A673 (cell line): ENCODE data around the gene AURKA. TPM values are rescaled to one million over a fixed set of nuclear protein-coding genes. Genes with fewer than 3 reads are reported as not detected.

Experiments
- Bru-seq: library from RNA; stranded (reverse); fragments of 400-500 nt; gene quantifications from one replicate; lab custom pipeline; 2021; lab: Mats Ljungman, UMichigan
- BruChase-seq, 2 experiments: library from RNA; stranded (reverse); fragments of 400-500 nt; gene quantifications; one replicate each; lab custom pipeline; 2021; lab: Mats Ljungman, UMichigan
- BruUV-seq: library from RNA; stranded (reverse); fragments of 400-500 nt; replicated peaks from 2 replicates; lab custom pipeline; 2021; lab: Mats Ljungman, UMichigan
- CTCF ChIA-PET: fragments of 300-600 bp; sonication (Branson Sonifier 250); formaldehyde crosslinking; loops from one replicate; lab custom pipeline; 2022; ENCODE audit warnings: antibody characterized with exemption; lab: Charles Lee
- POLR2A ChIA-PET: fragments of 300-600 bp; sonication (Branson Sonifier 250); formaldehyde crosslinking; loops from one replicate; lab custom pipeline; 2022; ENCODE audit warnings: antibody characterized with exemption; ENCODE audit not compliant: low non-redundant PET; lab: Charles Lee
- DNase-seq: peaks from one replicate; pipeline ENCODE4 v3.0.0-alpha.2; 2015; ENCODE audit warnings: low spot score
- H3K27ac ChIP-seq: fragments of 200-600 bp; sonication (generic); 2 replicates; pipeline ENCODE4 v1.5.1; 2016; ENCODE audit warnings: mixed run types, low read depth, mild to moderate bottlenecking, mixed read lengths, antibody characterized with exemption, low read length; ENCODE audit not compliant: poor library complexity, severe bottlenecking
- H3K27me3 ChIP-seq: fragments of 200-600 bp; sonication (generic); replicated peaks from 2 replicates; pipeline ENCODE4 v1.6.1; 2017; ENCODE audit warnings: mixed run types, low read depth, mild to moderate bottlenecking, mixed read lengths, antibody characterized with exemption, low read length; ENCODE audit not compliant: insufficient read depth, poor library complexity
- H3K36me3 ChIP-seq: fragments of 200-600 bp; sonication (generic); 2 replicates; pipeline ENCODE4 v1.6.1; 2016; ENCODE audit warnings: mixed run types, mild to moderate bottlenecking, mixed read lengths, antibody characterized with exemption, low read length; ENCODE audit not compliant: insufficient read depth, poor library complexity, severe bottlenecking
- H3K4me1 ChIP-seq: fragments of 200-600 bp; sonication (generic); 2 replicates; pipeline ENCODE4 v1.6.1; 2017; ENCODE audit warnings: mixed run types, mild to moderate bottlenecking, mixed read lengths, antibody characterized with exemption, low read length; ENCODE audit not compliant: insufficient read depth, poor library complexity, severe bottlenecking
- H3K4me3 ChIP-seq: fragments of 200-600 bp; sonication (generic); 2 replicates; pipeline ENCODE4 v1.5.1; 2016; ENCODE audit warnings: low read depth, mixed run types, mild to moderate bottlenecking, mixed read lengths, low read length; ENCODE audit not compliant: poor library complexity, severe bottlenecking
- H3K9me3 ChIP-seq: fragments of 200-600 bp; sonication (generic); 2 replicates; pipeline ENCODE4 v1.6.1; 2016; ENCODE audit warnings: mixed run types, low read depth, mild to moderate bottlenecking, mixed read lengths, antibody characterized with exemption, low read length; ENCODE audit not compliant: poor library complexity, severe bottlenecking
- EZH2 ChIP-seq: fragments of 200-600 bp; sonication (generic); IDR thresholded peaks from 2 replicates; pipeline ENCODE4 v1.6.1; 2017; ENCODE audit warnings: borderline replicate concordance, low read depth, mild to moderate bottlenecking, mixed read lengths, antibody characterized with exemption, low read length; ENCODE audit not compliant: poor library complexity, severe bottlenecking
- intact Hi-C: fragments of 100-400 bp; cut with micrococcal nuclease; formaldehyde crosslinking; loops from one replicate; pipeline ENCODE4 v1.10.0; 2022; ENCODE audit not compliant: unreplicated experiment
- long read RNA-seq: library from polyadenylated mRNA; stranded (forward); transcript quantifications from one replicate; pipeline ENCODE4 v2.0.0, GENCODE V29; 2022
- total RNA-seq: library from RNA; stranded (reverse); gene quantifications from 2 replicates; pipeline ENCODE4 v1.2.3, GENCODE V29; 2021
- TF ChIP-seq, protein P1 (sequence below): fragments of 300-800, 200-600 bp; sonication (generic); conservative IDR thresholded peaks from 2 replicates; pipeline ENCODE4 v1.5.1; 2017; ENCODE audit warnings: low read depth, mild to moderate bottlenecking, antibody characterized with exemption, low read length, moderate library complexity, mixed read lengths

AURKA gene
- 105 and 112 TPM in 2 replicates for total RNA-seq
- Bru-seq, nascent RNA, result percentile 89 among the genes with signal in this experiment
- BruChase-seq, experiment 1, labeled RNA remaining after a 2-hour chase, result percentile 90 among the genes with signal in this experiment
- percentile 89 among the genes with signal in this experiment for BruChase-seq, experiment 2, labeled RNA remaining after a 6-hour chase
- long read RNA-seq, transcript AURKA-207 (10 exons, 2,238 nt), result minor isoform, 21 of 369 reads
- long read RNA-seq, transcript AURKA-202 (9 exons, 2,248 nt), result major isoform, 73 of 369 reads
- long read RNA-seq, transcript AURKA-206 (9 exons, 2,169 nt), result minor isoform, 58 of 369 reads
- long read RNA-seq, transcript AURKA-208 (9 exons, 2,114 nt), result major isoform, 73 of 369 reads
- long read RNA-seq, partial matches to known transcripts, result 6 of 369 reads
- long read RNA-seq, other reads (novel, unspliced or antisense), result 110 of 369 reads

- Histone ChIP-seq H3K27ac (peak within 1 kb of the TSS; percentile 88), H3K4me1 (peaks cover 22% of the 10 kb centered on the region), H3K36me3 (peaks cover 58% of the 10 kb centered on the region), H3K9me3 (no peaks in the 10 kb centered on the region), H3K27me3 (no peaks in the 10 kb centered on the region), H3K4me3 (peak within 1 kb of the TSS; percentile 81)
- ChIA-PET POLR2A (interaction anchor here (0.7 kb wide), 1 partner anchor 1220 kb away, joined by 4 read pairs; no protein-coding TSS in a partner anchor), CTCF (interaction anchor here (0.6 kb wide), 1 partner anchor 34 kb away, joined by 5 read pairs; no protein-coding TSS in a partner anchor)
- BruUV-seq, result TSS peak; percentile 59
- TF ChIP-seq, protein P1, sequence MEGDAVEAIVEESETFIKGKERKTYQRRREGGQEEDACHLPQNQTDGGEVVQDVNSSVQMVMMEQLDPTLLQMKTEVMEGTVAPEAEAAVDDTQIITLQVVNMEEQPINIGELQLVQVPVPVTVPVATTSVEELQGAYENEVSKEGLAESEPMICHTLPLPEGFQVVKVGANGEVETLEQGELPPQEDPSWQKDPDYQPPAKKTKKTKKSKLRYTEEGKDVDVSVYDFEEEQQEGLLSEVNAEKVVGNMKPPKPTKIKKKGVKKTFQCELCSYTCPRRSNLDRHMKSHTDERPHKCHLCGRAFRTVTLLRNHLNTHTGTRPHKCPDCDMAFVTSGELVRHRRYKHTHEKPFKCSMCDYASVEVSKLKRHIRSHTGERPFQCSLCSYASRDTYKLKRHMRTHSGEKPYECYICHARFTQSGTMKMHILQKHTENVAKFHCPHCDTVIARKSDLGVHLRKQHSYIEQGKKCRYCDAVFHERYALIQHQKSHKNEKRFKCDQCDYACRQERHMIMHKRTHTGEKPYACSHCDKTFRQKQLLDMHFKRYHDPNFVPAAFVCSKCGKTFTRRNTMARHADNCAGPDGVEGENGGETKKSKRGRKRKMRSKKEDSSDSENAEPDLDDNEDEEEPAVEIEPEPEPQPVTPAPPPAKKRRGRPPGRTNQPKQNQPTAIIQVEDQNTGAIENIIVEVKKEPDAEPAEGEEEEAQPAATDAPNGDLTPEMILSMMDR, result no peak
- no peak for TF ChIP-seq EZH2
- DNase-seq, result peak; percentile 99
- intact Hi-C loops, result loop anchor here (5.0 kb wide), 1 partner anchor 75 kb away; the partner anchor contains the start of gene RTF2
Observed at GRCh38 chr20:56392132-56392880, at the start of gene AURKA, which contains the start of gene CSTF1. Gene AURKA, minus strand, starts transcription at chr20:56392215. Its CDS starts 4,018 bp downstream, at chr20:56388197. Gene CSTF1, plus strand, starts transcription at chr20:56392645. Its CDS starts 2,908 bp downstream, at chr20:56395553.

- Histone ChIP-seq H3K36me3 (no peaks in the 10 kb centered on the region), H3K27me3 (no peaks in the 10 kb centered on the region), H3K9me3 (no peaks in the 10 kb centered on the region), H3K27ac (no peak overlapping the region), H3K4me1 (no peaks in the 10 kb centered on the region), H3K4me3 (no peak overlapping the region)
- POLR2A ChIA-PET, result no interaction called here
- TF ChIP-seq, protein P1, result no peak
- CTCF ChIA-PET, result no interaction called here
- intact Hi-C loops, result no loop called here
- BruUV-seq, result no TSS peak
- no peak for DNase-seq
Observed at GRCh38 chr20:56440346-56441007, 48.5 kb upstream of the AURKA start.

- intact Hi-C loops, result no loop called here
- no TSS peak for BruUV-seq
- POLR2A ChIA-PET, result no interaction called here
Observed at GRCh38 chr20:56439771-56440291, 47.8 kb upstream of the AURKA start.

More at GRCh38 chr20:56439771-56440291, 47.8 kb upstream of the AURKA start:
- H3K4me3 ChIP-seq, result no peak overlapping the region
- H3K27me3 ChIP-seq, result no peaks in the 10 kb centered on the region
- H3K4me1 ChIP-seq, result no peaks in the 10 kb centered on the region
- H3K27ac ChIP-seq, result no peak overlapping the region
- CTCF ChIA-PET, result no interaction called here
- H3K36me3 ChIP-seq, result no peaks in the 10 kb centered on the region
- H3K9me3 ChIP-seq, result no peaks in the 10 kb centered on the region
- DNase-seq, result peak; percentile 19
- no peak for TF ChIP-seq EZH2
- TF ChIP-seq, protein P1, result no peak
